OCI-LY3 (cell line): ENCODE results near the gene WASHC2C.
"Not testable (repeated sequence)": the region's sequence is repeated elsewhere in the genome, so short reads cannot be mapped to it uniquely, and the experiment has no call there.

ENCODE experiments used
- EZH2phosphoT487 ChIP-seq: fragments of 200-600 bp; shearing (Covaris generic); IDR thresholded peaks from 2 replicates; pipeline ENCODE4 v1.6.1; 2018; ENCODE audit warnings: antibody characterized with exemption, mixed run types, low read depth
- TF ChIP-seq, protein P1 (sequence below): fragments of 200-600, 300-600 bp; sonication (generic); IDR thresholded peaks from 2 replicates; pipeline ENCODE4 v1.5.1; 2014; ENCODE audit warnings: antibody characterized with exemption, low read length, low read depth

DNA sequence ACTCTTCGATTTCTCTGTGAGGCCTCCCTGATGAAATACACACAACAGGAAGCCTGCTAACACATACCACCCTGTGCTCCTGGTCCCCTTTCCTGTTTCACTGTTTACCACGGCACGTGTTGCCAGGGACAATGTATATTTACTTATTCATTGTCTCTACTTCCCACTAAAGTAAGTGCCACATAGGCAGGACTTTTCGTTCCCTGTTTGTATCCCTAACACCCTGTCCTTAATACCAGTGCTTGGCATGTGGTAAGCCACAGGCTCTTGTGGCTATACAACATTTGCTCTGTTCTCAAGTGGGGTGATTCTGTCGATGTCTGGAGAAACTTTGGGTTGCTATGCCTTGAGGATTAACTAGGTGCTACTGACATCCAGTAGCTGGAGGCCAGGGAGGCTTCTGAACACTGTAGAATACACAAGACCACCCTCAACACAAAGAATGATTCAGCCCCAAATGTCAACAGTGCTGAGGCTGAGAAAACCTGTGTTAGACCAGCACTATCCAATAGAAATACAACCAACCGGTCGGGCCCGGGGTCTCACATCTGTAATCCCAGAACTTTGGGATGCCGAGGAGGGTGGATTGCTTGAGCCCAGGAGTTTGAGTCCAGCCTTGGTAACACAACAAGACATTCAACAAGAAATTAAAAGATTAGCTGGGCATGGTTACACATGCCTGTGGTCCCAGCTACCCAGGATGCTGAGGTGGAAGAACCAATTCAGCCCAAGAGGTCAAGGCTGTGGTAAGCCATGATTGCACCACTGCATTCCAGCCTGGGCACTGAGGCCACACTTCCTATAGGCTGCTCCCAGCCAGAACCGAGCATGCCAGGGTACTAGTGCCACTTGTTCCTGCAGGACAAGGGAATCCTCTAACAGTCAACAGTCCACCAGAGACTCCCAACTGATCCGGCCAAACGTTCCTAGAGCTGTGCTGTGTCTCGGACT is 76.3 kb downstream of the WASHC2C start:
- TF ChIP-seq, protein P1, sequence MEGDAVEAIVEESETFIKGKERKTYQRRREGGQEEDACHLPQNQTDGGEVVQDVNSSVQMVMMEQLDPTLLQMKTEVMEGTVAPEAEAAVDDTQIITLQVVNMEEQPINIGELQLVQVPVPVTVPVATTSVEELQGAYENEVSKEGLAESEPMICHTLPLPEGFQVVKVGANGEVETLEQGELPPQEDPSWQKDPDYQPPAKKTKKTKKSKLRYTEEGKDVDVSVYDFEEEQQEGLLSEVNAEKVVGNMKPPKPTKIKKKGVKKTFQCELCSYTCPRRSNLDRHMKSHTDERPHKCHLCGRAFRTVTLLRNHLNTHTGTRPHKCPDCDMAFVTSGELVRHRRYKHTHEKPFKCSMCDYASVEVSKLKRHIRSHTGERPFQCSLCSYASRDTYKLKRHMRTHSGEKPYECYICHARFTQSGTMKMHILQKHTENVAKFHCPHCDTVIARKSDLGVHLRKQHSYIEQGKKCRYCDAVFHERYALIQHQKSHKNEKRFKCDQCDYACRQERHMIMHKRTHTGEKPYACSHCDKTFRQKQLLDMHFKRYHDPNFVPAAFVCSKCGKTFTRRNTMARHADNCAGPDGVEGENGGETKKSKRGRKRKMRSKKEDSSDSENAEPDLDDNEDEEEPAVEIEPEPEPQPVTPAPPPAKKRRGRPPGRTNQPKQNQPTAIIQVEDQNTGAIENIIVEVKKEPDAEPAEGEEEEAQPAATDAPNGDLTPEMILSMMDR: not testable (repeated sequence)
- not testable (repeated sequence) for TF ChIP-seq EZH2phosphoT487
